Glomerular visceral epithelial cell (primary cell): ENCODE measurements around the gene GLRA3.
A peak's percentile ranks its signal among the peaks of the same experiment; 100 is the strongest.
"Not testable (repeated sequence)": the region's sequence is repeated elsewhere in the genome, so short reads cannot be mapped to it uniquely, and the experiment has no call there.

Experiments used
- DNase-seq: peaks from one replicate; pipeline ENCODE4 v3.0.0-alpha.2; 2016; ENCODE audit errors: extremely low spot score

Gene GLRA3

DNA sequence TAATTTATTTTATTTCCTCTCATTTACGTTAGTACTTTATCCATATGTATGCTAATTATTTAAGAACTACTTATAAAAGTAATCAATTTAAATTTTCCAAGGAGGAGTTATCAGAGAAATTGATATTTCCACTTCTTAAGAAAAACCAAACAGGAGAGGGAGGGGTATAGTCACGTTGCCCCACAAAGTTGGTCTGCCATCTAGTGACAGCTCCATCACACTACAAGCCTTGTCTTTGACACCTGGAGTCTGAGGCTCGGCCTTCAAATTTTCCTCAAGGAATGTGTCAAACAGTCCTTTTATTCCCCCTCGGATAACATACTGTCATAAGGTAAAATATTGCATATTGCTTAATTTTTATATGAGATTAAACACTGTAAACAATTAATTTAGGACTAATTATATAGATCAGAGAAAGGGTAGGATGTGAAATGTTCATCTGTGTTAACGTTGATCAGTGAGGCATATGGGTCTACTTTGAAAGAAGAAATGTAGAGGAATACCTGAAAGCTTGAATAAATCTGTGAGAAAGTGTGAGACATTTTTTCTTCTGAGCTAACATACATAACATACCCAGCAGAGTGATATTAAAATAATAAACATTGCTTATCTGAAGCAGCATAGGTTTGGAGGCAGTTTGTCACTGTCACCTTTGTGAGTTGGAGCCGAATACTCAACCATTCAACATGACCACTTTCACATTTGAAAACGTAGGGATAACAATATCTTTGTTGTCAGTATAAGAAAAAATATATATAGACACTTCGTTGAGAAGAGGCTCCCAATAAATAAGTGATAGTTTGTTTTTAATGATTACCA is 114.4 kb downstream of the GLRA3 start:
- DNase-seq, result peak; percentile 56

DNA sequence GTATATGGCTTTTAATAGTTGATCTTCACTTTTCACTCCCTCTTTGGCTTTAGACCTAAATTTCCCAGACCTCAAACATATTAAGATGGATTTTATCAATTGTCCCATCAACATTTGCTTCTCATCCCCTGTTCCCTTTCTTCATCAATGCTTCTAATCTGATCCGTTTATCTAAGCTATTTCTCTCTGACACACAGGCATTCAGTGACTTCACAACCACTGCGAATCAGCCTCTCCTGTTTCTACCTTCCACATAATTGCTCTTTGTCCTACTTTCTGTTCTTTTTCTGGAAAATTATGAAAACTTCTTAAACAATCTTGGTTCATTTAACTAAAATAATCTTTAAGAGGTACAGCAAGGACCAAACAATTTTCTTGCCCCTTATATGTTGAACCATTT is 115.2 kb downstream of the GLRA3 start:
- DNase-seq, result no peak

DNA sequence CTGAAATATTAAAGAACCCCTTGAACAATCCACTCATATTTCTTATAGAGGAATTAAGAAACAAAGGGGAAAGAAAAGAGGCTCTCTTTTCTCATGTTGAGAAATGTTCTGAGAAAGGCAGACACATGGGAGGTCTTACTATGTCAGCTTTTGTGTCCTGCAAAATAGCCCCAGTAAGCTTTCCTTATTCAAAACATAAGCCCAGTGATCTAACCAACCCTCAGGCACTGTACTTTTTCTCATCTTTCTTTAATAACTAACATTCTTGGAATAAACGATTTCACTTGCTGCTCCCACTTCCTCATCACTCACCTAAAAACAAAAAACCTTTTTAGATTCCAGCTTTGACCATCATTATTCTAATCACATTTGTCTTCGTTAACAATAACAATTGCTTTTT is 115.9 kb downstream of the GLRA3 start:
- DNase-seq, result no peak

DNA sequence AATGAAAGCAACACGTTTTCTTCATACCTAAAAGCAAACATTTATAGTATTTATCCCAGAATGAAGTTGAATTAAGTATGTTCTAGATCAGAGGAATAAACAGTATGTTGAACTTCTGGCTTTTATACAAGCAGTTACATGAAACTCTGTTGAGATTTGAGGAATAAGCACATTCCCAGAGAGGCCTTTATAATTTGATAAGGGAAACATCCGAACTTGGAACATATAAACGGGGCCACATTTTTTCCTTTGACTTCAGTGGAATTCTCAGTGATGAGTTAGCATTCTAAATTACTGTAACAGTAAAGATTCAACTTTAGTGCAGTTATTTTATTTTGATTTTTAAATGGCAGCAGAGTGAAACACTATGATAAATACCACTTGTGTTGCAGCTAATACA is 119.5 kb downstream of the GLRA3 start:
- DNase-seq, result no peak

DNA sequence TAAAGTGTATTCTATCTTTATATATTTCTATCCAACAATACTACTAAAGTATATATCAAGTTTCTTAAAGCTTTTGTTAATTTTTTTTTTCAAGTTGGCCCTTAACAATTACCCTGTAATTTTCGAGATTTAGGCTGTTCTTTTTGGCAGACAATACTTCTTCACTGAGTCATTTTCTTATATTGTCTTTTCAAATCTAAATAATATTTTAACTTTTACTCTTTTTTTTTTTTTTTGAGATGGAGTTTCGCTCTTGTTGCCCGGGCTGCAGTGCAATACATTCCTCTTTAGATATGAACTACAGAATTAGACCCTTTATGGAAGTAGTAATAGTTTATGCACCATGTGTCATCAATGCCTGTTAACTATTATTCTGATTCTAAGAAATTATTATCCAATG is 120.7 kb downstream of the GLRA3 start:
- no peak for DNase-seq

DNA sequence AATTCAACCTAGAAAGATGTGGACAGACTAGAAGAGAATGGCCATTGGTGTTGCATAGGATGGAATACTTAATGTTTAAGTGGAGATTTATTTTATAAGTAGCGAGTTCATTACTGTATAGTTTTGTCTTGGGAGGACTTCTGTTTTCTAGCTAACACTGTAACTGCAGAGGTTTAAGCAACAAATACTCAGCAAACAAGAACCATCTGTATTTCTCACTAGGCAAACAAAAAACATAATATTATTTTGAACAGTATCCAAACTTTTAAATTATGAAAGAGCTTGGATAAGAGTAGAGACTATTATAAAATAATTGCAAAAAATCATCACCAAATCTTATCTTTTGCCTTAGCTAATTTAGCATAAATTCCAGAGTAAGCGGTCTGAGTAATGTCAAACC is 121.1 kb downstream of the GLRA3 start:
- DNase-seq, result no peak

DNA sequence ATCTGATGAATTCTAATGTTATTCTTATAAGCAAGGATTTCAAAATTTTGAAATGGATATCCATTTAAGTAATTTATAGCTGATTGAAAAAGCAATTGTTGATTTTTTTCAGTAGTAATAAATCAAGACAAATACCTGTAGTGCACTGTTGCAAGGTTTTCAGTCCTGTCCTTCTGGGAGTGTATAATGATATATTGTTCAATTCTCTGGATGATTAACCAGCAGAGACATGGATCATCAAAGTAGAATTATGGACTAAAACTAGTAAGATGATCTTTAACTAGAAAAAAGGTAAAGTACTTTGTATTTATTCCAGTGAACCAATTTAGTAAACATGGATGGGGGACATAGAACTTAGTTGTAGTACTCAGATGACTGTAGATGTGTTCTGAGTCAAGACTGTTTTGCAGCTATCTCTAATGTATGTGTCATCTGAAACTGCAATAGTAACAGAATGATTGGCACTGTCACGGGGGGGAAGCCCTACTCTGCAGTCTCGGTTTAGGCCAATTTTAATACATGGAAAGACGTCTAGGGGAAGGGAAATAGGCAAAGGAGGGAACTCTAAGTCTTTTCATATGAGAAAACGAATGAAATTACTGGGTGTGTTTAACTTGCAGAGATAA is 121.9 kb downstream of the GLRA3 start:
- no peak for DNase-seq

DNA sequence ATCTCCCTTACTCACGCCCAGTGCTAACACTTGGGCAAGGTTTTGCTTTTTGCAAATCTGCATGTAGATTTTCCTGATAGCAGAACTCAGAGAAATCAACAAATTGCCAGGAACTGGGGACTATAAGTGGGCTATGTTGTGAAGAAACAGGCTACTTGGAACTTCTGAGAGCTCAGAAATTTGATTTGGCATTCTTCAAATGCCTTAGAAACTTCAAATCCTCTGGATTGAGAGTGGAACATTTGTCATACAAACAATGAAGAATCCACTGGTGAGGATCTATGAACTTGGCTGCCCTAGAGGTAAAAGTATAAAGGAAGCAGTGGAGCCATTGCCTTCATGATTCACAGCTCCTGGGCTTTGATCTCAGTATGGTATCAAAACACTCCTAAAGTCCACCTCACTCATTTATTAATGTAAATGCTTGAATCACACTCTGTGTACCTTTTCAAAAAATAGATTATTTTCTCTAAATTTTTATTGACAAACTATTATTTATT is 126.0 kb downstream of the GLRA3 start:
- no peak for DNase-seq

DNA sequence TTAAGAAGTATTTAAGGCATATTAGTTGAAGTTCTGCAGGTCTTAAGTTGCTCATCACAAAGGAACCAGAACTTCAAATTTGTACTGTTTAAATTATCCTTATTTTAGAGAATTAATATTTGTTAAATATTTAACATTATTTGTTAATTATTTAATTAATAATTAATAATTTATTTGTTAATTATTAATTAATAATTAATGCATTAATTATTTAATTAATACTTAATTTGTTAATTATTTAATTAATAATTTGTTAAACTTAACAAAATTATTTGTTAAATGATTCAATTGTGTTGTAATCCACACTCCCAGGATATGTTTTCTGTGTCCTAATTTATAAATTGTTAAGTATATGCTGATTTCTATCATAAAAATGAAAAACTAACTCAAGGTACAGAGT is 129.4 kb downstream of the GLRA3 start:
- DNase-seq, result no peak

DNA sequence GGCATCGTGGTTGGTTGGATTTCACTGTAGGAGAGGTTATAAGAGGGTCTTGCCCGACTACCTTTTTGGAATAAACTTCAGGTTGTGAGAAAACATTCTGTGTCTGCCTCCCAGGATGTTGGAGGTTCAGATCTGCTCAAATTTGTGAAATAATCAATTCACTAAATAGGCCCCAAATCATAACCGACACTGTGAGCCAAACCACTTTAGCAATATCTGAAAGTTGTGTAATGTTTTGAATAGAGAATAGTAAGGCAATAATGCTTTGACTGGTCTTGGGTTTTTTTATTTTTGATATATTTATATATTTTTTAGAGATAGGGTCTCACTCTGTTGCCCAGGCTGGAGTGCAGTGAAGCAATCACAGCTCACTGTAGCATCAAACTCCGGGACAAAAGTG is 131.2 kb downstream of the GLRA3 start:
- DNase-seq, result no peak

DNA sequence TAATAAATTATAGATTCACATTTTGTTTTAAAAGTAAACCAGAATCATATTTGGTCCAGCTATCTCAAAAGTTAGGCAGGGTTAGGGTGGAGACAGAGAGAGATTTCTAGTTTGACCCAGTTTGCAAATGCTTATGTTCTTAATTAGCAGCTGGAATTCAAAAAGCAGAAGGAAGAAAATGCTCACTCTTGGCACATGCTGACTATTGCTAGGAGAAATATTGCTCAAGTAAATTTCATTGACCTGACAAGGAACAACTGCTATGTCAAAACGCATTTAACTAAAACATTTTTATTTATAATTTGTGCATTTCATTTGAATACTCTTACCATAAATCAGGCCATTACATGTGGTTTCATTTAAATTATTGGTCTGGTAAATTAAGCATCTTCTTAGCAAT is 131.8 kb downstream of the GLRA3 start:
- DNase-seq, result no peak

DNA sequence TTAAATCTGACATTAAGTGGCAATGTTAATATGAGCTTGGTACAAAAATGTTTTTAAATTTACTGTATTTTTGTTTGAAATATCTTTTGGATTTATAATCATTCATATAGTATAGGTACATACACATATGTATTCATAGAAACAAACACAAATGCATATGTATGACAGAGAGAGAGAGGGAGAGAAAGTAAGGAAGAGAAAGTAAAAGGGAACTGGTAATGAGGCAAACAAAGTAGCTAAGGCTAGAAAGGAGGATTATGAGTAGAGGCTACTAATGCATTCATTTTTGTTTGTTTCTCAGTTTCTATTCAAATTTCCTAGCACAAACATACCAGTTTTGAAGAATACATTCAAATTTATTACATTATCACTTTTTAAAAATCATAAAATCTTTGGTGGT is 132.4 kb downstream of the GLRA3 start:
- DNase-seq, result no peak

DNA sequence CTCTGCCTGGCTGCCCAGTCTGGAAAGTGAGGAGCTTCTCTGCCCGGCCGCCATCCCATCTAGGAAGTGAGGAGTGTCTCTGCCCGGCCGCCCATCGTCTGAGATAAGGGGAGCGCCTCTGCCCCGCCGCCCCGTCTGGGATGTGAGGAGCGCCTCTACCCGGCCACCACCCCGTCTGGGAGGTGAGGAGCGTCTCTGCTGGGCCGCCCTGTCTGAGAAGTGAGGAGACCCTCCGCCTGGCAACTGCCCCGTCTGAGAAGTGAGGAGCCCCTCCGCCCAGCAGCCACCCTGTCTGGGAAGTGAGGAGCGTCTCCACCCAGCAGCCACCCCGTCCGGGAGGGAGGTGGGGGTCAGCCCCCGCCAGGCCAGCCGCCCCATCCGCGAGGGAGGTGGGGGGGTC is 137.2 kb downstream of the GLRA3 start:
- DNase-seq, result not testable (repeated sequence)

DNA sequence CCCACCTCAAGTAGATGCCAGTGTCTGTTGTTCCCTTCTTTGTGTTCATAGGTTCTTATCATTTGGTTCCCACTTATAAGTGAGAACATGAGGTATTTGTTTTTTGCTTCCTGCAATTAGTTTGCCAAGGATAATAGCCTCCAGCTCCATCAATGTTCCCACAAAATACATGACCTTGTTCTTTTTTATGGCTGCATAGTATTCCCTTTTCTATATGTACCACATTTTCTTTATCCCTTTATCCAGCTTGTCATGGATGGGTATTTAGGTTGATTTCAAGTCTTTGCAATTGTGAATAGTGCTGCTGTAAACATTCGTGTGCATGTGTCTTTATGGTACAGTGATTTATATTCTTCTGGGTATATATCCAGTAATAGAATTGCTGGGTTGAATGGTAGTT is 138.4 kb downstream of the GLRA3 start:
- DNase-seq, result no peak

DNA sequence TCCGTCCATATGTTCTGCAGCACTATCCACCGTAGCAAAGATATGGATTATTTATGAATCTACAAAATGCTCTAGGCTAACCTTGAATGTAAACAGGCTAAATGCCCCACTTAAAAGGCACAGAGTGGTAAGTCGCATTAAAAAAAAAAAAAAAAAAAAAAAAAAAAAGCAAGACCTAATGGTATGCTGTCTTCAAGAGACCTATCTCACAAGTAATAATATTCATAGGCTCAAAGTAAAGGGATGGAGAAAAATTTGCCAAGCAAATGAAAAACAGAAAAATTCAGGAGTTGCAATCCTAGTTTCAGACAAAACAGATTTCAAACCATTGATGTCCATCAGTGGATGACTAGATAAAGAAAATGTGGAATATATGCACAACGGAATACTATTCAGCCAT is 139.4 kb downstream of the GLRA3 start:
- DNase-seq, result no peak

DNA sequence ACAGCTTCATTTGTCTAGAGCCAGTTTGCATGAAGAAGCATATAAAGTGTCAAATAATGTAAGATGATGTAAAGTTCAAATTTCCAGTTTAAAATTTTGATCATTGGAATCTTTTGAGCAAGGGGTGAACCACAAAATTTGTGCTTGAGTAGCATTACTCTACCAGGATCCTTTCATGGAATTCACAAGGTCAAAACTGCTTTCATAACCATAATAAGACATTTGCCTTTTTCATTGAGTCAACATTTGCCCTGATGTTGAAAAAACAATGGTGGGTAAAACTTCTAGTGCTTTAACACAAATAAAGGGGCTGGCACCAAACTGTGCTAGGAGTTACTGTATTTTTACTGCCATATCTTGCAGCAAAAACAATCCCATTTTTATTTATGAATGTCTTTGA is 142.2 kb downstream of the GLRA3 start:
- DNase-seq, result no peak

DNA sequence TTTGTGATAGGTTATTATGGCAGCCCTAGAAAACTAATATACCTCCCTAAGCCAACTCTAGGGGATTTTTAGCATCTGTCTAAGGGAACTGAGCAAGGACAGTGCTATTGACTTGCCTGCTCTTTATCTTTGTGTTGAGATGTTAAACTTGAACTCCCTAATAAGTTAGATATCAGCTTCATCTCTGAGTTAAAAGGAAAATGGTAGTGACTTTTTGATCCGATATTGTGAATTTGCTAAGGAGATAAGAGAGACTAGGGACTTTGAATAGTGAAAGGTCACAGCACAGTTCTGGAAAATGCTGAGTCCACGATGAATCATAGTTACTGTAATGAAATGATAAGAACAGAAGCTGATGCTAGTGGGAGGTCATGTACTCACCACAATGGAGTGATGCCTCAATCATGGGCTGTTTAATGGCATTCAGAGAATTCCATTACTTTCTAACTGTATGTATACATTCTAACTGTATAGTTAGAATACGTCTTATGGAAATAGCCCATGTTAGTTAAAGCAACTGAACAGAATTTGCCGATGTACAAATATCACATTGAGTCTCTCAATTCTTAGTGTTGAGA is 147.2 kb downstream of the GLRA3 start:
- DNase-seq, result peak; percentile 52

DNA sequence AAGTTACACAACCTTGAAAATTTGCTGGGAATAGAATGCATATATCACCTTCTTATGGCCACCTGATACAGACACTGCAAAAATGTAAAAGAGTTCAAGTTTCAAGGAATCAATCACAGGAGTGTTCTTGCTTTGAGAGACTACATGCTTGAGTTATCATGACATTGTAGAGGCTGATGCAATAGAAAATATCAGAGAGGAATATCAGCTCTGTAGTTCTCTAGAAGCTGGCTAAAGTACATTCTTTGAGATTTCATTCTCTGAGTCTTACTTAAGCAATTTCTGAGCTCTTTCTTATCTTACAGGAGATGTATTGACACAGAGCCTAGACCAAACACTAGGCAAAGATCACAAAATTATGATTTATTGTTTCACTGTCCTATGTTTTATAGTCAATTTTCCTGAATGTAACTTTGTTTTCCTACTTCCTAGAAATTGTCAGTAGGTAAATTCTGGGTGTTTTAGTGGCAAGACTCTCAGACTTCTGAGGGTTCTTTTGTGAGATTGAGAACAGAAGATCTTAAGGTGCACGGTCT is 154.7 kb downstream of the GLRA3 start:
- DNase-seq, result no peak

DNA sequence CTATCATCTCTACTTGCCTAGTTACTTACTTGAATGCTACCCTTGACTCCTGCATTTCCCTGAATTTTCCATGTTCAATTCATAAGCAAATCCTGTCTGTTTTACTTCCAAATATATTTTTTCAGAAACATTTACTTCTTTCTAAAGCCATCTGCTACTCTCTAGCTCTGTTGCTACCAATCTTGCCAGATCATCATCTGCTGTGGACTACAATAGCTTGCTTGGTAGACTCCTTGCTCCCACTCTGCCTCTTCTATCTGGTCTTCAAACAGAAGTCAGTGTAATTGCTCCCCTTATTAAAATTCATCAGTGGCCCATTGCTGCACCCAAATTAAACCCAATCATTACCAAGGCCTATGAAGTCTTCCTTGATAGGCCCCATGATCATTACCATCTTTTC is 155.2 kb downstream of the GLRA3 start:
- DNase-seq, result no peak

DNA sequence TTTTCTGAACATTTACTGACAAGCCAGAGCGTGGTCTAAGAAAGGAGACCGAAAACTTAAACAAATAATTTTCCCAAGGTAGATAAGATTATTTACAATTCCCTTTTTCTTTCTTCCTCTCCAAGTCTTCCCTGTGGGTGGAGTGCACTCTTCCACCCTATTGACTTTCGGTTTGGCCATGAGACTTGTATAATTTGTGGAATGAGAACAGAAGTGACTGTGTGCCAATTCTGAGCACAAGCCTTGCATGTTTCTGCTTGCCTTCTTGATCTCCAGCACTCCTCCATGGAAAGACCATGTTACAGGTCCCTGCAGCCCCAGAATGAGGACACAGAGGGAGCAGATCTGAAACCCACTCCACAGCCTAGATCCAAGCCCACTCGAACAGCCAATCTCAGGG is 156.8 kb downstream of the GLRA3 start:
- no peak for DNase-seq

DNA sequence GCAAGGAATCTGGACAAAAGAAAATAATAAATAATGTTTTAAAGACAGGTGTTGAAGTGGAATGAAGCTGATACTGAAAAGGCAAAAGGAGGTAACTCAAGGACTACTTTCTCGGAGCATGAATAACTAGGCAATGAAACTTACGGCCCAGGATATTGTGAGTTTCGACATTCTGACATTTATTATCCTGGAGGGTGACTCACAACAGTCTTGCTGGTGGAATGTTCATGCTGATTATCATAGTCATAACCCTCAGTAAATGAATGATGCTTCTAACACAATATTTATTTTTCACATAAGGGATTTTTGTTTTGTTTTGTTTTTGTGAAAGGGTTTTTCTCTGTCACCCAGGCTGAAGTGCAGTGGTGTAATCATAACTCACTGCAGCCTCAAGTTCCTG is 159.8 kb downstream of the GLRA3 start:
- peak; percentile 70 for DNase-seq

DNA sequence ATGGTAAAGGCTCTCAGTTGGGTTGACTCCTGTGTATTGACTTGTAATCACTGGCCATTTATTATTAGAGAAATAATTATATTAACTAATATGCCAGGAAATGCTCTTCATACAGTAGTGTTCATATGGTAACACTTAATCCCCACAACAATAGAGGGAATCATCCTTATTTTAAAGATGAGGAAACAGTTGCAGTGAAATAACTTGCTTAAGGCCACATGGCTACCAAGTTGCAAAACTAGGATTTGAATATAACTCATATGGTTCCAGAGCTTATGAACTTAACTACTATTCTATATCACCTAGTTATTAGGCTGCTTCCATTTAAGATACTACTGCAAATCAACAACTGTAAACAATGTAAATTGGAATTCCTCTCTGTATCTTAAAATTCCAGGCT is 163.2 kb downstream of the GLRA3 start:
- DNase-seq, result no peak

DNA sequence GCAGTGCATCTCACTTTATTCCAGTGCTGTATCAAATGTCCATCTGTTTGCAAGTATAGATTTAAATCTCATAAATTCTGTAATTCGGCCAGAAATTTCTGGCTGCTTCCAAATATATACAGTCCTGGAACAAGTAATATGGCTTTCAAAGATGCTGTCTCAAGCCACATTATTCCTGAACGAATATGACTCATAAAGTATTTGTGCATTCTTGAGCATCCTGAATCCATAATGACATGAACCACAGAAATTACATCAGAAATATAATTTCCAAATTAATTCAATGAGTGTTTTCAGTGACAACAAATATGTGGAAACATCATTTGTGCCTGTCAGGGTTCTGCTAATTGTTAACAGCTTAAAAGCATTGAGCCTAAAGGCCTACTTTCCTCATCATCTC is 165.8 kb downstream of the GLRA3 start:
- DNase-seq, result no peak
